ENCODE results near the gene RELN. TPM values are rescaled to one million over a fixed set of nuclear protein-coding genes. Genes with fewer than 3 reads are reported as not detected.

RELN gene
- total and polyA plus RNA-seq, 9 of the 15 experiments (the other 6 are each of a cell fraction or from before 2014, with no cell fraction given), result 12.9 to 43.2 (median 18.1) TPM

DNA sequence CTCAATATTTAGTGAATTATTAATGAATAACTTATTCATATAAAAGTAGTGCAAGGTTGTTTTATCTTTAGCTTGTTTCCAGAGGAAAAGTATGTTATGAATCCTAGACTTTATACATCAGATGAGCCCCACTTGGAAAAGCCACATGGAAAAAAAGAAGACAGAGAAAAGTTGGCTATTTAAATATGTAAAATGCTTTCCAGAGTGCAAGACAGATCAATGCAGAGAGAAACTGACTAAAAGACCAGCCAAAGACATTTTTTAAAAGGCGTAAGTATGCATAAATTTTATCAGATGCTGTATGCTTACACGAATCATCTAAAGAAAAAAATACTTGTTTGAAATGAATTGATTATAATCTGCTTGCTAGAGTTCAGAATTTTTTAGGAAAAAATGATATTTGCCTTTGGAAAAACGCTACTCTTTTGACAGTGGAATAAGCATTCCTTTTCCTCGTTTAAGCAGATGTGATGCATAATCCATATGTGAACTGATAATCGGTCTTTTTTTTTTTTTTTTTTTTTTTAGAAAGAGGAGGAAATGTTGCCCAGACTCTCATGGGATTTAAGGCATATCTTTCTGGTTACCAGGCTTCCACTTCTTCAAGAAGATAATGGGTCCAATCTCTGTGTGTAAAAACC, 70.7 kb downstream of the RELN start (continued):
- TF ChIP-seq, protein P1, sequence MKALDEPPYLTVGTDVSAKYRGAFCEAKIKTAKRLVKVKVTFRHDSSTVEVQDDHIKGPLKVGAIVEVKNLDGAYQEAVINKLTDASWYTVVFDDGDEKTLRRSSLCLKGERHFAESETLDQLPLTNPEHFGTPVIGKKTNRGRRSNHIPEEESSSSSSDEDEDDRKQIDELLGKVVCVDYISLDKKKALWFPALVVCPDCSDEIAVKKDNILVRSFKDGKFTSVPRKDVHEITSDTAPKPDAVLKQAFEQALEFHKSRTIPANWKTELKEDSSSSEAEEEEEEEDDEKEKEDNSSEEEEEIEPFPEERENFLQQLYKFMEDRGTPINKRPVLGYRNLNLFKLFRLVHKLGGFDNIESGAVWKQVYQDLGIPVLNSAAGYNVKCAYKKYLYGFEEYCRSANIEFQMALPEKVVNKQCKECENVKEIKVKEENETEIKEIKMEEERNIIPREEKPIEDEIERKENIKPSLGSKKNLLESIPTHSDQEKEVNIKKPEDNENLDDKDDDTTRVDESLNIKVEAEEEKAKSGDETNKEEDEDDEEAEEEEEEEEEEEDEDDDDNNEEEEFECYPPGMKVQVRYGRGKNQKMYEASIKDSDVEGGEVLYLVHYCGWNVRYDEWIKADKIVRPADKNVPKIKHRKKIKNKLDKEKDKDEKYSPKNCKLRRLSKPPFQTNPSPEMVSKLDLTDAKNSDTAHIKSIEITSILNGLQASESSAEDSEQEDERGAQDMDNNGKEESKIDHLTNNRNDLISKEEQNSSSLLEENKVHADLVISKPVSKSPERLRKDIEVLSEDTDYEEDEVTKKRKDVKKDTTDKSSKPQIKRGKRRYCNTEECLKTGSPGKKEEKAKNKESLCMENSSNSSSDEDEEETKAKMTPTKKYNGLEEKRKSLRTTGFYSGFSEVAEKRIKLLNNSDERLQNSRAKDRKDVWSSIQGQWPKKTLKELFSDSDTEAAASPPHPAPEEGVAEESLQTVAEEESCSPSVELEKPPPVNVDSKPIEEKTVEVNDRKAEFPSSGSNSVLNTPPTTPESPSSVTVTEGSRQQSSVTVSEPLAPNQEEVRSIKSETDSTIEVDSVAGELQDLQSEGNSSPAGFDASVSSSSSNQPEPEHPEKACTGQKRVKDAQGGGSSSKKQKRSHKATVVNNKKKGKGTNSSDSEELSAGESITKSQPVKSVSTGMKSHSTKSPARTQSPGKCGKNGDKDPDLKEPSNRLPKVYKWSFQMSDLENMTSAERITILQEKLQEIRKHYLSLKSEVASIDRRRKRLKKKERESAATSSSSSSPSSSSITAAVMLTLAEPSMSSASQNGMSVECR (CRISPR knock-in tag; IDR thresholded peaks at IDR 0.05), result no peak
- TF ChIP-seq MAFF (IDR thresholded peaks at IDR 0.05; ENCODE audit: low read length), result no peak

DNA sequence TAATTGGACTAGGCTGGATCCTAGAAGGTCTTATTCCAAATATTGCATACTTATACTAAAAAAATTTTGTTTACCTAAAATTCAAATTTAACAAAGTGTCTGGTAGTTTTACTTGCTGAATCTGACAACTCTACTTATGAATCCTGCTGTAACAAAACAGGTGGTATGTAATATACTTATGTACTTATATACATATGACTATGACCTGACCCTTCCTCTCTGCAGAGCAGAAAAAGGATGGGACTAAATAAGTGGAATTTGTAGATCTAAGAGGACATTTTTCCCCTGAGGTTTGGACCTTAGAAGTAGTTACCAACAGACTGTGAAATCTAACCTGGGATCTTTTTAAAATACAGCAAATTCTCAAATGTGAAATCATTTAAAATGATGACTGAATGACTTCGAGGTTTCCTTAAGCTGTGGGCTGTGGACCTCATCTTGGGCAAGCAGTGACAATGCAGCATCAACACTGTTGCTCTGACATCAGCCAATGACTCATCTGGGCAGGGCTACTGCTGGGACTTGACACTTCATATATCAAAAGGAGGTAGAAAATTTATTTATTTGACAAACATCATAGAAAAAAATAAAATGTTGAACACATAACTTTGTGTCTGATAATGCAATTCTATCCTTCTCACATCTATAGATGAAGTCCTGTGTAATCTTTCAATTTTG, 73.6 kb downstream of the RELN start:
- FAIRE-seq (peak; percentile 91), ATAC-seq (peak; percentile 86), DNase-seq (ENCODE audit: extremely low read depth in 1 of 4, low spot score in 3 of 4) (peak; percentile 59 to 90 (median 70))
- Histone ChIP-seq H3K4me1 (replicated peaks in 1 of 2; ENCODE audit: control insufficient read depth in 2 of 2, insufficient read depth in 2 of 2, low read length in 2 of 2) (peaks cover 15 to 44% of the 10 kb centered on the region in 2 experiments), H4K20me1 (replicated peaks; ENCODE audit: control insufficient read depth, insufficient read depth, low read length) (no peaks in the 10 kb centered on the region), H3K4me3 (no peak overlapping the region), H3K27me3 (ENCODE audit: control insufficient read depth in 2 of 2, insufficient read depth in 2 of 2, low read length in 2 of 2) (no peaks in the 10 kb centered on the region), H3K4me2 (ENCODE audit: insufficient read depth, low read length) (no peak overlapping the region), H3K9me3 (replicated peaks; ENCODE audit: control insufficient read depth, insufficient read depth, low read depth, low read length) (no peaks in the 10 kb centered on the region), H3K9ac (ENCODE audit: insufficient read depth in 1 of 2, low read depth in 2 of 2, low read length in 2 of 2) (no peak overlapping the region), H2AFZ (ENCODE audit: low read depth, low read length) (peak overlapping the region; percentile 16; the same call in 1 of the 2 replicates), H3K36me3 (ENCODE audit: control insufficient read depth, insufficient read depth, low read length) (peaks cover 15% of the 10 kb centered on the region), H3K27ac (ENCODE audit: extremely low read depth, low read depth, low read length) (peak overlapping the region; percentile 61; the same call in 2 of the 3 replicates), H3K9me1 (ENCODE audit: control insufficient read depth, insufficient read depth, low read length) (no peaks in the 10 kb centered on the region), H3K79me2 (ENCODE audit: control insufficient read depth, insufficient read depth, low read length) (no peaks in the 10 kb centered on the region; the same call in 2 of the 3 replicates)
- in situ Hi-C loops (cut with MboI), result no loop called here
- ChIA-PET CTCF (ENCODE audit: low intra/inter-chr PET ratio) (no interaction called here), POLR2A (interaction anchor here (1.4 kb wide), 1 partner anchor 36 kb away, joined by 4 read pairs; no protein-coding TSS in a partner anchor)
- BruUV-seq (replicated peaks), result no TSS peak
- intact Hi-C loops (cut with micrococcal nuclease), result loop anchor here (5.0 to 10.0 kb wide), 2 partner anchors 71 to 179 kb away; partner anchors contain the start of gene RELN
- whole genome bisulfite sequencing (ENCODE audit: insufficient coverage, low coverage, missing lambda C conversion rate), result 4% methylated on average over 1 of the region's 1 CpG
